CD14-positive monocyte (primary cell): ENCODE data around the gene TJP2. TPM values are rescaled to one million over a fixed set of nuclear protein-coding genes. Genes with fewer than 3 reads are reported as not detected.

Source experiments
- DNase-seq, 3 donors: peaks; one replicate each; pipeline ENCODE4 v3.0.0-alpha.2; 2011 to 2022
- H2AFZ ChIP-seq: 2 replicates; pipeline ENCODE4 v1.6.0; 2012; ENCODE audit warnings: mild to moderate bottlenecking, low read depth, low read length, inconsistent platforms; ENCODE audit not compliant: insufficient read depth, poor library complexity, severe bottlenecking
- H3K27ac ChIP-seq, 2 donors: 1 replicate in 1 of 2; 2 replicates in 1 of 2; pipeline ENCODE4 v1.5.1; 2012 to 2013; ENCODE audit warnings: low read length in 2 of 2, control low read depth in 1 of 2, inconsistent platforms in 1 of 2, low read depth in 1 of 2, mild to moderate bottlenecking in 1 of 2
- H3K27me3 ChIP-seq, 2 donors: one replicate each; pipeline versions ENCODE4 v1.6.0 to v1.6.1; 2011 to 2013; ENCODE audit warnings: low read length in 2 of 2; ENCODE audit not compliant: control insufficient read depth in 2 of 2, insufficient read depth in 2 of 2
- H3K36me3 ChIP-seq, 2 donors: replicated peaks in 1 of 2; 1 replicate in 1 of 2; 2 replicates in 1 of 2; pipeline versions ENCODE4 v1.5.1 to v1.6.1; 2012 to 2013; ENCODE audit warnings: low read length in 2 of 2, control low read depth in 1 of 2, inconsistent platforms in 1 of 2, mild to moderate bottlenecking in 1 of 2; ENCODE audit not compliant: insufficient read depth in 2 of 2, control insufficient read depth in 1 of 2
- H3K4me1 ChIP-seq, 2 donors: 1 replicate in 1 of 2; 2 replicates in 1 of 2; pipeline versions ENCODE4 v1.5.1 to v1.6.1; 2012 to 2013; ENCODE audit warnings: low read length in 2 of 2, control low read depth in 1 of 2, inconsistent platforms in 1 of 2, mild to moderate bottlenecking in 1 of 2, moderate library complexity in 1 of 2; ENCODE audit not compliant: insufficient read depth in 2 of 2, control insufficient read depth in 1 of 2
- H3K4me2 ChIP-seq: replicated peaks from 2 replicates; pipeline ENCODE3; 2012; ENCODE audit warnings: low read length, moderate library complexity, mild to moderate bottlenecking; ENCODE audit not compliant: poor library complexity, severe bottlenecking; ENCODE audit errors: extremely low read depth
- H3K4me3 ChIP-seq, 3 experiments: fragments of 200-600 bp in 1 of 3; sonication (generic) in 1 of 3; replicated peaks in 1 of 3; 1 replicate in 2 of 3; 2 replicates in 1 of 3; pipeline ENCODE4 v1.5.1; 2011 to 2013; ENCODE audit warnings: low read length in 3 of 3, mild to moderate bottlenecking in 3 of 3, control low read depth in 2 of 3, low read depth in 2 of 3, inconsistent platforms in 1 of 3, moderate library complexity in 1 of 3
- H3K79me2 ChIP-seq: 2 replicates; pipeline ENCODE4 v1.6.0; 2012; ENCODE audit warnings: mild to moderate bottlenecking, control low read depth, inconsistent platforms, low read length, moderate library complexity; ENCODE audit not compliant: insufficient read depth
- H3K9ac ChIP-seq: 2 replicates; pipeline ENCODE4 v1.6.0; 2017; ENCODE audit warnings: low read length, mild to moderate bottlenecking; ENCODE audit not compliant: insufficient read depth, poor library complexity, severe bottlenecking
- H3K9me3 ChIP-seq, 2 donors: replicated peaks in 1 of 2; 1 replicate in 1 of 2; 2 replicates in 1 of 2; pipeline versions ENCODE4 v1.5.1 to v1.6.1; 2012 to 2013; ENCODE audit warnings: low read length in 2 of 2, control low read depth in 1 of 2; ENCODE audit not compliant: control insufficient read depth in 1 of 2, insufficient read depth in 1 of 2
- H4K20me1 ChIP-seq: 2 replicates; pipeline ENCODE4 v1.6.0; 2012; ENCODE audit warnings: mild to moderate bottlenecking, low read length, control low read depth, moderate library complexity; ENCODE audit not compliant: insufficient read depth
- H3K27ac Mint-ChIP-seq, 7 donors: one replicate each; pipeline ENCODE4 v1.8.0; 2020; ENCODE audit warnings: mild to moderate bottlenecking in 7 of 7, mixed read lengths in 7 of 7, moderate library complexity in 6 of 7, inconsistent platforms in 2 of 7
- H3K27me3 Mint-ChIP-seq, 3 donors: one replicate each; pipeline ENCODE4 v1.8.0; 2021 to 2022; ENCODE audit warnings: low read depth in 3 of 3, mild to moderate bottlenecking in 3 of 3, mixed read lengths in 3 of 3, moderate library complexity in 3 of 3, inconsistent platforms in 1 of 3
- H3K36me3 Mint-ChIP-seq, 2 donors: one replicate each; pipeline ENCODE4 v1.8.0; 2020; ENCODE audit warnings: mixed read lengths in 2 of 2, inconsistent platforms in 1 of 2, mild to moderate bottlenecking in 1 of 2
- H3K4me1 Mint-ChIP-seq: one replicate; pipeline ENCODE4 v1.8.0; 2020; ENCODE audit warnings: mild to moderate bottlenecking, mixed read lengths
- H3K4me3 Mint-ChIP-seq, 2 donors: one replicate each; pipeline ENCODE4 v1.8.0; 2020; ENCODE audit warnings: mild to moderate bottlenecking in 2 of 2, mixed read lengths in 2 of 2, moderate library complexity in 1 of 2
- H3K9me3 Mint-ChIP-seq, 7 donors: one replicate each; pipeline ENCODE4 v1.8.0; 2020 to 2022; ENCODE audit warnings: mixed read lengths in 7 of 7, mild to moderate bottlenecking in 6 of 7, moderate library complexity in 6 of 7, inconsistent platforms in 2 of 7
- CTCF ChIP-seq: fragments of 200-600 bp; IDR thresholded peaks from one replicate; pipeline ENCODE4 v1.8.0; 2022; ENCODE audit warnings: antibody characterized with exemption, mild to moderate bottlenecking
- WGBS: methylation state at CpG from one replicate; pipeline ENCODE4 v1.1.5; 2013; ENCODE audit warnings: missing lambda C conversion rate; ENCODE audit not compliant: insufficient coverage; 5-methylcytosine and 5-hydroxymethylcytosine counted together
- intact Hi-C, 2 donors: fragments of 100-400 bp; cut with micrococcal nuclease; formaldehyde crosslinking; loops; one replicate each; pipeline versions ENCODE4 v1.15.0 to v1.15.1; 2023
- polyA plus RNA-seq, 3 donors: library from polyadenylated mRNA; depleted of rRNA in 1 of 3; unstranded in 2 of 3; stranded (reverse) in 1 of 3; fragments of 300-500 nt in 2 of 3; fragments of >200 nt in 1 of 3; fragmentation: Illumina TruSeq in 2 of 3; gene quantifications; 1 replicate in 2 of 3; 2 replicates in 1 of 3; pipeline ENCODE4 v1.2.3, GENCODE V29; 2012 to 2021

TJP2 gene
- polyA plus RNA-seq, 3 donors = 8.0 to 17.8 (median 13.8) TPM

GRCh38 chr9:69248005-69248404 lies 73.9 kb downstream of the TJP2 start:
- Mint-ChIP-seq H3K4me1 (no peaks in the 10 kb centered on the region), H3K4me3 (no peak overlapping the region), H3K27ac (no peak overlapping the region), H3K9me3 (no peaks in the 10 kb centered on the region), H3K36me3 (peaks cover 57 to 74% of the 10 kb centered on the region in 2 donors), H3K27me3 (no peaks in the 10 kb centered on the region)
- WGBS = 88% methylated on average over 21 of the region's 22 CpGs
- no peak for DNase-seq
- intact Hi-C loops = no loop called here
- Histone ChIP-seq H3K27ac (no peak overlapping the region), H3K79me2 (no peaks in the 10 kb centered on the region), H3K4me1 (no peaks in the 10 kb centered on the region), H4K20me1 (no peaks in the 10 kb centered on the region), H3K9ac (no peak overlapping the region), H3K36me3 (peaks cover 45 to 75% of the 10 kb centered on the region in 2 donors), H3K27me3 (no peaks in the 10 kb centered on the region), H3K4me2 (no peak overlapping the region), H2AFZ (no peak overlapping the region), H3K4me3 (no peak overlapping the region), H3K9me3 (no peaks in the 10 kb centered on the region)
- no peak for TF ChIP-seq CTCF

DNA sequence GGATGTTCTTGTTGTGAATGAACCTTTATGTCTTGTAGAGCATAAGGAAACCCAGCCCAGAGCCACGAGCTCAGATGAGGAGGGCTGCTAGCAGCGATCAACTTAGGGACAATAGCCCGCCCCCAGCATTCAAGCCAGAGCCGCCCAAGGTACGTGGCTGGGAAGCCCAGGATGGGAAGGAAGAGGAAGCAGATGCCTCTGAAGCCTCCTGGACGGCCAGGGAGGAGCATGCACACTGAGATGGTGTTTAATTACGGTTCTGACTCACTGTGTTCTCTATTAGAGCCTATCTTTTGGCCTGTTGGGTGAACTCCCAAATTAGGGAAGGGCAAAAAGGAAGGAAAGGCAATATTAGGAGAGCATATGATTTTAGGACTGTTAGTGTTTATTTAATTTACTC lies 75.3 kb downstream of the TJP2 start:
- intact Hi-C loops = no loop called here
- WGBS = 85% methylated on average over 5 of the region's 7 CpGs
- H3K27ac ChIP-seq = no peak overlapping the region
- Mint-ChIP-seq H3K36me3 (peaks cover 67 to 83% of the 10 kb centered on the region in 2 donors), H3K27ac (peak overlapping the region in 1 of 7 donors; percentile 26), H3K27me3 (no peaks in the 10 kb centered on the region), H3K9me3 (no peaks in the 10 kb centered on the region), H3K4me1 (no peaks in the 10 kb centered on the region), H3K4me3 (no peak overlapping the region)
- no peak for DNase-seq
- peaks cover 50 to 87% of the 10 kb centered on the region in 2 donors for H3K36me3 ChIP-seq
- H3K9ac ChIP-seq = no peak overlapping the region
- TF ChIP-seq CTCF = no peak
- H4K20me1 ChIP-seq = no peaks in the 10 kb centered on the region
- H2AFZ ChIP-seq = no peak overlapping the region
- H3K4me3 ChIP-seq = no peak overlapping the region
- no peaks in the 10 kb centered on the region for H3K79me2 ChIP-seq
- H3K9me3 ChIP-seq = no peaks in the 10 kb centered on the region
- H3K4me2 ChIP-seq = no peak overlapping the region
- H3K27me3 ChIP-seq = no peaks in the 10 kb centered on the region
- H3K4me1 ChIP-seq = no peaks in the 10 kb centered on the region
